Stimulated activated CD4-positive, alpha-beta T cell treated with anti-CD3 and anti-CD28 coated beads, Interleukin-2, amount 100 ng/mL, for 24 hours (primary cell): Measurements from ENCODE around the gene GALNT1.

Source experiments
- DNase-seq, 2 donors: peaks; one replicate each; pipeline ENCODE4 v3.0.0-alpha.2; 2020

The GALNT1 gene

GRCh38 chr18:35682281-35682867, 100.8 kb downstream of the GALNT1 start:
- no peak for DNase-seq

- no peak for DNase-seq
Observed at GRCh38 chr18:35683021-35683420, 101.5 kb downstream of the GALNT1 start.

- no peak for DNase-seq
Observed at GRCh38 chr18:35688757-35689156, 107.2 kb downstream of the GALNT1 start.

- no peak for DNase-seq
Observed at GRCh38 chr18:35689728-35690127, 108.2 kb downstream of the GALNT1 start.

GRCh38 chr18:35691625-35692024, 110.1 kb downstream of the GALNT1 start:
- DNase-seq: no peak

GRCh38 chr18:35692866-35693265, 111.3 kb downstream of the GALNT1 start:
- DNase-seq: no peak

GRCh38 chr18:35693829-35694228, 112.3 kb downstream of the GALNT1 start:
- DNase-seq: no peak

- DNase-seq: no peak
Observed at GRCh38 chr18:35694808-35695207, 113.3 kb downstream of the GALNT1 start.

- no peak for DNase-seq
Observed at GRCh38 chr18:35695384-35695783, 113.8 kb downstream of the GALNT1 start.

GRCh38 chr18:35695803-35696202, 114.3 kb downstream of the GALNT1 start:
- no peak for DNase-seq

- no peak for DNase-seq
Observed at GRCh38 chr18:35696307-35696706, 114.8 kb downstream of the GALNT1 start.

GRCh38 chr18:35697869-35698268, 116.3 kb downstream of the GALNT1 start:
- DNase-seq: no peak

GRCh38 chr18:35703043-35703688, 121.6 kb downstream of the GALNT1 start:
- DNase-seq: no peak

GRCh38 chr18:35705988-35706387, 124.4 kb downstream of the GALNT1 start:
- no peak for DNase-seq

- DNase-seq: no peak
Observed at GRCh38 chr18:35707247-35707646, 125.7 kb downstream of the GALNT1 start.

GRCh38 chr18:35707674-35708073, 126.1 kb downstream of the GALNT1 start:
- DNase-seq: no peak

GRCh38 chr18:35710581-35710980, 129.0 kb downstream of the GALNT1 start:
- DNase-seq: no peak

- no peak for DNase-seq
Observed at GRCh38 chr18:35711227-35711626, 129.7 kb downstream of the GALNT1 start.

- no peak for DNase-seq
Observed at GRCh38 chr18:35713545-35713944, 132.0 kb downstream of the GALNT1 start.

GRCh38 chr18:35714539-35714938, 133.0 kb downstream of the GALNT1 start:
- no peak for DNase-seq

- no peak for DNase-seq
Observed at GRCh38 chr18:35715139-35715538, 133.6 kb downstream of the GALNT1 start.

GRCh38 chr18:35716169-35716831, 134.8 kb downstream of the GALNT1 start:
- no peak for DNase-seq

GRCh38 chr18:35717182-35717581, 135.6 kb downstream of the GALNT1 start:
- DNase-seq: no peak

GRCh38 chr18:35721431-35722081, 140.0 kb downstream of the GALNT1 start:
- DNase-seq: no peak
